Measurements from ENCODE around the gene SMTNL2. TPM values are rescaled to one million over a fixed set of nuclear protein-coding genes. Genes with fewer than 3 reads are reported as not detected.

Gene SMTNL2
- total and polyA plus RNA-seq, 9 of the 15 experiments (the other 6 are each of a cell fraction or from before 2014, with no cell fraction given), result not detected

Small RNA genes lying within 50 kb of the gene (small RNA-seq; reads per million reads assigned to genes)
- not detected for gene RNU6-955P

Other genes starting within 250 kb of the SMTNL2 start
Only the 7 nearest of the 17 such genes appear.
- gene SPNS2, start 85.6 kb upstream of the SMTNL2 start, total RNA-seq (2014; rRNA removed), result not detected in 2 replicates
- not detected in 2 replicates for gene SPNS2, start 85.6 kb upstream of the SMTNL2 start, total RNA-seq (2014; rRNA removed; fragmentation: Illumina TruSeq; extraction: Trizol)
- gene SPNS2, start 85.6 kb upstream of the SMTNL2 start, total RNA-seq (2015; rRNA removed; fragmentation: Illumina TruSeq; extraction: Trizol), result not detected in 2 replicates
- 0.07 TPM in 1 of 2 replicates, not detected in the other for gene SPNS2, start 85.6 kb upstream of the SMTNL2 start, total RNA-seq (2021)
- 0.06 TPM in 1 of 2 replicates, not detected in the other for gene SPNS2, start 85.6 kb upstream of the SMTNL2 start, polyA plus RNA-seq (2011; rRNA removed)
- gene SPNS2, start 85.6 kb upstream of the SMTNL2 start, polyA plus RNA-seq (2014; fragmentation: Illumina TruSeq; extraction: Trizol), result not detected in 2 replicates
- gene SPNS2, start 85.6 kb upstream of the SMTNL2 start, polyA plus RNA-seq (2014; fragmentation: Nextera tagmentation; extraction: Ambion mirVana), result not detected
- not detected in 2 replicates for gene SPNS2, start 85.6 kb upstream of the SMTNL2 start, polyA plus RNA-seq (2014; rRNA removed)
- gene MYBBP1A, start 29.1 kb upstream of the SMTNL2 start, total RNA-seq (2014; rRNA removed), result 109 and 132 TPM in 2 replicates
- gene MYBBP1A, start 29.1 kb upstream of the SMTNL2 start, total RNA-seq (2014; rRNA removed; fragmentation: Illumina TruSeq; extraction: Trizol), result 19.8 and 23.3 TPM in 2 replicates
- gene MYBBP1A, start 29.1 kb upstream of the SMTNL2 start, total RNA-seq (2015; rRNA removed; fragmentation: Illumina TruSeq; extraction: Trizol), result 47.2 and 47.6 TPM in 2 replicates
- gene MYBBP1A, start 29.1 kb upstream of the SMTNL2 start, total RNA-seq (2021), result 107 and 114 TPM in 2 replicates
- 17.7 and 32.4 TPM in 2 replicates for gene MYBBP1A, start 29.1 kb upstream of the SMTNL2 start, polyA plus RNA-seq (2011; rRNA removed)
- gene MYBBP1A, start 29.1 kb upstream of the SMTNL2 start, polyA plus RNA-seq (2014; fragmentation: Illumina TruSeq; extraction: Trizol), result 70.7 and 73.8 TPM in 2 replicates
- 1 to 10 TPM; 2.0 to 2.4 TPM for gene MYBBP1A, start 29.1 kb upstream of the SMTNL2 start, polyA plus RNA-seq (2014; fragmentation: Nextera tagmentation; extraction: Ambion mirVana)
- gene MYBBP1A, start 29.1 kb upstream of the SMTNL2 start, polyA plus RNA-seq (2014; rRNA removed), result 69.7 and 77.2 TPM in 2 replicates
- not detected in 2 replicates for gene GGT6, start 24.0 kb upstream of the SMTNL2 start, total RNA-seq (2014; rRNA removed)
- gene GGT6, start 24.0 kb upstream of the SMTNL2 start, total RNA-seq (2014; rRNA removed; fragmentation: Illumina TruSeq; extraction: Trizol), result not detected in 2 replicates
- not detected in 2 replicates for gene GGT6, start 24.0 kb upstream of the SMTNL2 start, total RNA-seq (2015; rRNA removed; fragmentation: Illumina TruSeq; extraction: Trizol)
- gene GGT6, start 24.0 kb upstream of the SMTNL2 start, total RNA-seq (2021), result 0.09 TPM in 1 of 2 replicates, not detected in the other
- not detected in 2 replicates for gene GGT6, start 24.0 kb upstream of the SMTNL2 start, polyA plus RNA-seq (2011; rRNA removed)
- not detected in 2 replicates for gene GGT6, start 24.0 kb upstream of the SMTNL2 start, polyA plus RNA-seq (2014; fragmentation: Illumina TruSeq; extraction: Trizol)
- gene GGT6, start 24.0 kb upstream of the SMTNL2 start, polyA plus RNA-seq (2014; fragmentation: Nextera tagmentation; extraction: Ambion mirVana), result not detected
- gene GGT6, start 24.0 kb upstream of the SMTNL2 start, polyA plus RNA-seq (2014; rRNA removed), result 0.42 TPM in 1 of 2 replicates, not detected in the other
- not detected in 2 replicates for gene ALOX15, start 57.1 kb downstream of the SMTNL2 start, total RNA-seq (2014; rRNA removed)
- not detected in 2 replicates for gene ALOX15, start 57.1 kb downstream of the SMTNL2 start, total RNA-seq (2014; rRNA removed; fragmentation: Illumina TruSeq; extraction: Trizol)
- not detected in 2 replicates for gene ALOX15, start 57.1 kb downstream of the SMTNL2 start, total RNA-seq (2015; rRNA removed; fragmentation: Illumina TruSeq; extraction: Trizol)
- not detected in 2 replicates for gene ALOX15, start 57.1 kb downstream of the SMTNL2 start, total RNA-seq (2021)
- not detected in 2 replicates for gene ALOX15, start 57.1 kb downstream of the SMTNL2 start, polyA plus RNA-seq (2011; rRNA removed)
- not detected in 2 replicates for gene ALOX15, start 57.1 kb downstream of the SMTNL2 start, polyA plus RNA-seq (2014; fragmentation: Illumina TruSeq; extraction: Trizol)
- not detected for gene ALOX15, start 57.1 kb downstream of the SMTNL2 start, polyA plus RNA-seq (2014; fragmentation: Nextera tagmentation; extraction: Ambion mirVana)
- gene ALOX15, start 57.1 kb downstream of the SMTNL2 start, polyA plus RNA-seq (2014; rRNA removed), result not detected in 2 replicates
- 17.4 and 23.9 TPM in 2 replicates for gene PELP1, start 119.6 kb downstream of the SMTNL2 start, total RNA-seq (2014; rRNA removed)
- 6.8 and 8.2 TPM in 2 replicates for gene PELP1, start 119.6 kb downstream of the SMTNL2 start, total RNA-seq (2014; rRNA removed; fragmentation: Illumina TruSeq; extraction: Trizol)
- gene PELP1, start 119.6 kb downstream of the SMTNL2 start, total RNA-seq (2015; rRNA removed; fragmentation: Illumina TruSeq; extraction: Trizol), result 8.3 and 10.3 TPM in 2 replicates
- 80.3 and 96.4 TPM in 2 replicates for gene PELP1, start 119.6 kb downstream of the SMTNL2 start, total RNA-seq (2021)
- gene PELP1, start 119.6 kb downstream of the SMTNL2 start, polyA plus RNA-seq (2011; rRNA removed), result 7.9 and 34.2 TPM in 2 replicates
- gene PELP1, start 119.6 kb downstream of the SMTNL2 start, polyA plus RNA-seq (2014; fragmentation: Illumina TruSeq; extraction: Trizol), result 24.0 and 35.1 TPM in 2 replicates
- under 1 TPM; 0.29 to 0.53 TPM for gene PELP1, start 119.6 kb downstream of the SMTNL2 start, polyA plus RNA-seq (2014; fragmentation: Nextera tagmentation; extraction: Ambion mirVana)
- 17.3 and 20.3 TPM in 2 replicates for gene PELP1, start 119.6 kb downstream of the SMTNL2 start, polyA plus RNA-seq (2014; rRNA removed)
- 7.2 and 12.2 TPM in 2 replicates for gene ARRB2, start 126.1 kb downstream of the SMTNL2 start, total RNA-seq (2014; rRNA removed)
- gene ARRB2, start 126.1 kb downstream of the SMTNL2 start, total RNA-seq (2014; rRNA removed; fragmentation: Illumina TruSeq; extraction: Trizol), result 7.3 and 8.2 TPM in 2 replicates
- 7.9 and 9.8 TPM in 2 replicates for gene ARRB2, start 126.1 kb downstream of the SMTNL2 start, total RNA-seq (2015; rRNA removed; fragmentation: Illumina TruSeq; extraction: Trizol)
- 14.7 and 15.2 TPM in 2 replicates for gene ARRB2, start 126.1 kb downstream of the SMTNL2 start, total RNA-seq (2021)
- 7.0 and 8.8 TPM in 2 replicates for gene ARRB2, start 126.1 kb downstream of the SMTNL2 start, polyA plus RNA-seq (2011; rRNA removed)
- gene ARRB2, start 126.1 kb downstream of the SMTNL2 start, polyA plus RNA-seq (2014; fragmentation: Illumina TruSeq; extraction: Trizol), result 14.3 and 15.3 TPM in 2 replicates
- gene ARRB2, start 126.1 kb downstream of the SMTNL2 start, polyA plus RNA-seq (2014; fragmentation: Nextera tagmentation; extraction: Ambion mirVana), result under 1 TPM; 0.79 to 0.80 TPM
- 7.5 and 9.4 TPM in 2 replicates for gene ARRB2, start 126.1 kb downstream of the SMTNL2 start, polyA plus RNA-seq (2014; rRNA removed)
- gene MED11, start 146.9 kb downstream of the SMTNL2 start, total RNA-seq (2014; rRNA removed), result 13.0 and 18.8 TPM in 2 replicates
- gene MED11, start 146.9 kb downstream of the SMTNL2 start, total RNA-seq (2014; rRNA removed; fragmentation: Illumina TruSeq; extraction: Trizol), result 12.6 and 16.1 TPM in 2 replicates
- 15.2 and 19.4 TPM in 2 replicates for gene MED11, start 146.9 kb downstream of the SMTNL2 start, total RNA-seq (2015; rRNA removed; fragmentation: Illumina TruSeq; extraction: Trizol)
- 10.4 and 11.4 TPM in 2 replicates for gene MED11, start 146.9 kb downstream of the SMTNL2 start, total RNA-seq (2021)
- 15.6 and 19.2 TPM in 2 replicates for gene MED11, start 146.9 kb downstream of the SMTNL2 start, polyA plus RNA-seq (2011; rRNA removed)
- 19.0 and 19.1 TPM in 2 replicates for gene MED11, start 146.9 kb downstream of the SMTNL2 start, polyA plus RNA-seq (2014; fragmentation: Illumina TruSeq; extraction: Trizol)
- gene MED11, start 146.9 kb downstream of the SMTNL2 start, polyA plus RNA-seq (2014; fragmentation: Nextera tagmentation; extraction: Ambion mirVana), result 10 to 100 TPM; 17.8 to 30.6 TPM
- gene MED11, start 146.9 kb downstream of the SMTNL2 start, polyA plus RNA-seq (2014; rRNA removed), result 21.1 and 22.5 TPM in 2 replicates